ENCODE results near the gene DENND2A.

- TF ChIP-seq, protein P1, sequence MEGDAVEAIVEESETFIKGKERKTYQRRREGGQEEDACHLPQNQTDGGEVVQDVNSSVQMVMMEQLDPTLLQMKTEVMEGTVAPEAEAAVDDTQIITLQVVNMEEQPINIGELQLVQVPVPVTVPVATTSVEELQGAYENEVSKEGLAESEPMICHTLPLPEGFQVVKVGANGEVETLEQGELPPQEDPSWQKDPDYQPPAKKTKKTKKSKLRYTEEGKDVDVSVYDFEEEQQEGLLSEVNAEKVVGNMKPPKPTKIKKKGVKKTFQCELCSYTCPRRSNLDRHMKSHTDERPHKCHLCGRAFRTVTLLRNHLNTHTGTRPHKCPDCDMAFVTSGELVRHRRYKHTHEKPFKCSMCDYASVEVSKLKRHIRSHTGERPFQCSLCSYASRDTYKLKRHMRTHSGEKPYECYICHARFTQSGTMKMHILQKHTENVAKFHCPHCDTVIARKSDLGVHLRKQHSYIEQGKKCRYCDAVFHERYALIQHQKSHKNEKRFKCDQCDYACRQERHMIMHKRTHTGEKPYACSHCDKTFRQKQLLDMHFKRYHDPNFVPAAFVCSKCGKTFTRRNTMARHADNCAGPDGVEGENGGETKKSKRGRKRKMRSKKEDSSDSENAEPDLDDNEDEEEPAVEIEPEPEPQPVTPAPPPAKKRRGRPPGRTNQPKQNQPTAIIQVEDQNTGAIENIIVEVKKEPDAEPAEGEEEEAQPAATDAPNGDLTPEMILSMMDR (IDR thresholded peaks at IDR 0.05): no peak
- no peak for TF ChIP-seq POLR2A (IDR thresholded peaks at IDR 0.05)
These were observed 41.2 kb upstream of the DENND2A start for GRCh38 chr7:140681766-140682165.

Measured in thyroid gland (tissue), 4 donors.